Measurements from ENCODE around the gene ZNF511.

The ZNF511 gene

GRCh38 chr10:133274751-133275683, 33.7 kb upstream of the ZNF511 start:
- DNase-seq (ENCODE audit: low spot score): no peak
- no peak for FAIRE-seq

GRCh38 chr10:133275684-133276092, 33.0 kb upstream of the ZNF511 start:
- no peak for FAIRE-seq

GRCh38 chr10:133276100-133276434, 32.6 kb upstream of the ZNF511 start:
- FAIRE-seq: no peak
- DNase-seq (ENCODE audit: low spot score): no peak

More at GRCh38 chr10:133275684-133276092, 33.0 kb upstream of the ZNF511 start:
- no peak for DNase-seq (ENCODE audit: low spot score)

- FAIRE-seq (no peak), DNase-seq (ENCODE audit: low spot score) (no peak)
Measured at GRCh38 chr10:133276435-133277201, 32.1 kb upstream of the ZNF511 start, which contains the start of gene ADAM8. TSS of gene ADAM8 (minus strand) at chr10:133276868. CDS start at chr10:133276817, 51 bp downstream.

- no peak for FAIRE-seq
- DNase-seq (ENCODE audit: low spot score): no peak
Measured at GRCh38 chr10:133277277-133277992, 31.3 kb upstream of the ZNF511 start.

- no peak for FAIRE-seq
- DNase-seq (ENCODE audit: low spot score): no peak
Measured at GRCh38 chr10:133277993-133278576, 30.6 kb upstream of the ZNF511 start.

GRCh38 chr10:133278577-133279265, 30.0 kb upstream of the ZNF511 start:
- no peak for FAIRE-seq
- DNase-seq (ENCODE audit: low spot score): no peak

- DNase-seq (ENCODE audit: low spot score) (no peak), FAIRE-seq (no peak)
Measured at GRCh38 chr10:133279326-133280226, 29.1 kb upstream of the ZNF511 start.

GRCh38 chr10:133280391-133281059, 28.2 kb upstream of the ZNF511 start:
- DNase-seq (ENCODE audit: low spot score) (no peak), FAIRE-seq (no peak)

- DNase-seq (ENCODE audit: low spot score) (no peak), FAIRE-seq (no peak)
Measured at GRCh38 chr10:133281084-133281483, 27.6 kb upstream of the ZNF511 start.

- DNase-seq (ENCODE audit: low spot score): no peak
- no peak for FAIRE-seq
Measured at GRCh38 chr10:133281628-133282372, 26.9 kb upstream of the ZNF511 start.

GRCh38 chr10:133282846-133283390, 25.8 kb upstream of the ZNF511 start:
- no peak for DNase-seq (ENCODE audit: low spot score)
- no peak for FAIRE-seq

GRCh38 chr10:133283931-133284330, 24.8 kb upstream of the ZNF511 start:
- no peak for FAIRE-seq

GRCh38 chr10:133285217-133285616, 23.5 kb upstream of the ZNF511 start:
- DNase-seq (ENCODE audit: low spot score): no peak
- no peak for FAIRE-seq

More at GRCh38 chr10:133283931-133284330, 24.8 kb upstream of the ZNF511 start:
- no peak for DNase-seq (ENCODE audit: low spot score)

GRCh38 chr10:133286366-133286765, 22.3 kb upstream of the ZNF511 start:
- DNase-seq (ENCODE audit: low spot score) (no peak), FAIRE-seq (no peak)

GRCh38 chr10:133287832-133288500, 20.7 kb upstream of the ZNF511 start:
- DNase-seq (ENCODE audit: low spot score) (no peak), FAIRE-seq (no peak)

GRCh38 chr10:133289761-133290160, 19.0 kb upstream of the ZNF511 start:
- no peak for FAIRE-seq
- DNase-seq (ENCODE audit: low spot score): no peak

Measured in urothelium cell line (cell line).